Dermis blood vessel endothelial cell (primary cell): ENCODE data around the gene ADPRS. TPM values are rescaled to one million over a fixed set of nuclear protein-coding genes. Genes with fewer than 3 reads are reported as not detected.

Source experiments
- DNase-seq: peaks from one replicate; pipeline ENCODE4 v3.0.0; 2010
- total RNA-seq: library from RNA; depleted of rRNA; stranded (reverse); fragments of >200 nt; gene quantifications from 2 replicates; pipeline ENCODE4 v1.2.3, GENCODE V29; 2014

The ADPRS gene
- total RNA-seq, 1 donor from 2014 or later = 52.9 TPM

GRCh38 chr1:36109041-36109679 lies 20.5 kb downstream of the ADPRS start:
- DNase-seq = no peak

GRCh38 chr1:36111151-36111550 lies 22.5 kb downstream of the ADPRS start:
- no peak for DNase-seq

- DNase-seq = no peak
Measured at GRCh38 chr1:36112823-36113222, 24.1 kb downstream of the ADPRS start.

- DNase-seq = no peak
Measured at GRCh38 chr1:36114371-36114770, 25.7 kb downstream of the ADPRS start.

- no peak for DNase-seq
Measured at GRCh38 chr1:36115200-36115669, 26.5 kb downstream of the ADPRS start.

- DNase-seq = no peak
Measured at GRCh38 chr1:36115931-36116330, 27.2 kb downstream of the ADPRS start.

- DNase-seq = no peak
Measured at GRCh38 chr1:36116901-36117300, 28.2 kb downstream of the ADPRS start.

GRCh38 chr1:36118447-36119204 lies 29.9 kb downstream of the ADPRS start:
- DNase-seq = no peak

- no peak for DNase-seq
Measured at GRCh38 chr1:36119456-36119855, 30.8 kb downstream of the ADPRS start.

GRCh38 chr1:36122062-36123030 lies 33.7 kb downstream of the ADPRS start:
- DNase-seq = no peak

GRCh38 chr1:36123356-36123755 lies 34.7 kb downstream of the ADPRS start:
- DNase-seq = no peak

GRCh38 chr1:36124404-36125128 lies 35.9 kb downstream of the ADPRS start:
- DNase-seq = no peak

- no peak for DNase-seq
Measured at GRCh38 chr1:36125129-36125991, 36.7 kb downstream of the ADPRS start, which contains the start of gene COL8A2. Gene COL8A2, minus strand, starts transcription at chr1:36125222. Its CDS starts 24,980 bp downstream, at chr1:36100242.

- no peak for DNase-seq
Measured at GRCh38 chr1:36126005-36126716, 37.5 kb downstream of the ADPRS start.

GRCh38 chr1:36126797-36127500 lies 38.3 kb downstream of the ADPRS start:
- no peak for DNase-seq

GRCh38 chr1:36128126-36128904 lies 39.6 kb downstream of the ADPRS start:
- no peak for DNase-seq

- DNase-seq = no peak
Measured at GRCh38 chr1:36128905-36129206, 40.2 kb downstream of the ADPRS start.

GRCh38 chr1:36132029-36132428 lies 43.3 kb downstream of the ADPRS start:
- DNase-seq = no peak

- DNase-seq = peak; percentile 83
Measured at GRCh38 chr1:36133484-36133883, 44.8 kb downstream of the ADPRS start.
